Measurements from ENCODE around the gene ANKRD11. TPM values are rescaled to one million over a fixed set of nuclear protein-coding genes. Genes with fewer than 3 reads are reported as not detected.

The ANKRD11 gene
- polyA plus RNA-seq, 1 donor from 2014 or later = 32.5 TPM

DNA sequence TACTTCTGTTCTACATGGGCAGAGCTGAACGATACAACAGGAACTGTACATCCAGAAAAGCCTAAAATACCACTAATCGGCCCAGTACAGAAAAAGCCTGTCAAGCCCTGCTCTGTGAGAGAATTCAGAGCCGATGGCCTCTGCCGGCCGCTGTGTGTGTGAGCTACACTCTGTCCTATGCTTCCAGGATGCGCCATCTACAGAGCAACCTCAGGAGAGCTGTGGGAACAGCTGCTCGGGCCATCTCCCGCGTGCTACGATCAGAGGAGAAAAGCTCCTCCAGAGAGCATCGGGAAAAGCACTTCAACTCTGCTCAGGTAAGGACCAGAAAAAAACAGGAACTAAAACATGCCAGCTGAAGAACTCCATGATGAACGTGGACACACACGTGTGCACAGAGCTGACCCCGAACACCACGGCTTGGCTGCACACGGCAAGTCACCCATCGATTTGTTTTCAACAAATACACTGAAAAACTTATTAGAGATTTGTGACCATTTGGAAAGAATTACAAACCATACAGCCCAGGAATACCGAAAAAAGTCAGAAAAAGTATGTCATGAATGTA lies 115.9 kb downstream of the ANKRD11 start (continued):
- TF ChIP-seq, protein P1, sequence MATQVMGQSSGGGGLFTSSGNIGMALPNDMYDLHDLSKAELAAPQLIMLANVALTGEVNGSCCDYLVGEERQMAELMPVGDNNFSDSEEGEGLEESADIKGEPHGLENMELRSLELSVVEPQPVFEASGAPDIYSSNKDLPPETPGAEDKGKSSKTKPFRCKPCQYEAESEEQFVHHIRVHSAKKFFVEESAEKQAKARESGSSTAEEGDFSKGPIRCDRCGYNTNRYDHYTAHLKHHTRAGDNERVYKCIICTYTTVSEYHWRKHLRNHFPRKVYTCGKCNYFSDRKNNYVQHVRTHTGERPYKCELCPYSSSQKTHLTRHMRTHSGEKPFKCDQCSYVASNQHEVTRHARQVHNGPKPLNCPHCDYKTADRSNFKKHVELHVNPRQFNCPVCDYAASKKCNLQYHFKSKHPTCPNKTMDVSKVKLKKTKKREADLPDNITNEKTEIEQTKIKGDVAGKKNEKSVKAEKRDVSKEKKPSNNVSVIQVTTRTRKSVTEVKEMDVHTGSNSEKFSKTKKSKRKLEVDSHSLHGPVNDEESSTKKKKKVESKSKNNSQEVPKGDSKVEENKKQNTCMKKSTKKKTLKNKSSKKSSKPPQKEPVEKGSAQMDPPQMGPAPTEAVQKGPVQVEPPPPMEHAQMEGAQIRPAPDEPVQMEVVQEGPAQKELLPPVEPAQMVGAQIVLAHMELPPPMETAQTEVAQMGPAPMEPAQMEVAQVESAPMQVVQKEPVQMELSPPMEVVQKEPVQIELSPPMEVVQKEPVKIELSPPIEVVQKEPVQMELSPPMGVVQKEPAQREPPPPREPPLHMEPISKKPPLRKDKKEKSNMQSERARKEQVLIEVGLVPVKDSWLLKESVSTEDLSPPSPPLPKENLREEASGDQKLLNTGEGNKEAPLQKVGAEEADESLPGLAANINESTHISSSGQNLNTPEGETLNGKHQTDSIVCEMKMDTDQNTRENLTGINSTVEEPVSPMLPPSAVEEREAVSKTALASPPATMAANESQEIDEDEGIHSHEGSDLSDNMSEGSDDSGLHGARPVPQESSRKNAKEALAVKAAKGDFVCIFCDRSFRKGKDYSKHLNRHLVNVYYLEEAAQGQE (IDR thresholded peaks at IDR 0.05; ENCODE audit: borderline replicate concordance) = no peak
- no peak for TF ChIP-seq POLR2AphosphoS5 (IDR thresholded peaks at IDR 0.05)

DNA sequence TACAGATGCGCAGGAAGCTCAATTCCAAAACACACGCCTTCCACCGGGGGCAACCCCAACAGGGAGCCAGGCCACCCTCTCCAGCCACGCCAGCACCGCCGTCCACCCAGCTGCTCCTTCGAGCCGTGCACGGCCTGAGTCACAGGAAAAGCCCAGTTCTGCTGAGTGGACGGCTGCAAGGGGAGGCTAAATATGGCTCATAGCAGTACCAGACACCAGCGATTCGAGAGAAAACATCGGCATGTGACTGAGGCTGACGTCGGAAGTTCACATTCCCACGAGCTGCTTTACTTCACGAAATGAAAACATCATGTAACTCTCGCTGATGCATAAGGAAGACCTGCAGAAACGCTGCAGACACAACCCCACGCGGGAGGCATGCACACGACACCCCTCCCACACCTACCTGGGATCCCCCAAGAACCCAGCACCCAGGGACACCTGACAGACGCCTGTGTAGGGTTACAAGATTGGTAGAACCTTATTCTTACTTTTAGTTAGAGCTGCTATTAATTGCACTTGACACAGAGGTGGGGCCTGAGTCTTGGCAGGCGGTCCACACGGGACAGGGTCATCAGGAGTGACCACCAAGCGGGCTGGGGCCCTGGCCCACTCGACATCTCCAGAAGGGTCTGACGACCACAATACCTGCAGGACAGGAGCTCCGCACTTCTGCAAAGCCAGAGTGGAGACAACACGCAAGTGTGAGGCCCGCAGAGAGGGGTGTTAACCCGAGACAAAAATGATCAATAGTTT lies 116.8 kb downstream of the ANKRD11 start:
- Histone ChIP-seq H2AFZ (ENCODE audit: low read depth, low read length) (no peak overlapping the region), H3K36me3 (ENCODE audit: insufficient read depth, low read length) (no peaks in the 10 kb centered on the region), H3K4me3 (ENCODE audit: low read length) (no peak overlapping the region), H4K20me1 (ENCODE audit: insufficient read depth) (no peaks in the 10 kb centered on the region), H3K27ac (ENCODE audit: low read length) (no peak overlapping the region), H3K79me2 (replicated peaks; ENCODE audit: insufficient read depth, low read length) (peaks cover 89% of the 10 kb centered on the region), H3K4me2 (ENCODE audit: low read length) (no peak overlapping the region), H3K9me3 (ENCODE audit: low read length) (no peaks in the 10 kb centered on the region), H3K27me3 (ENCODE audit: insufficient read depth, low read depth, low read length) (no peaks in the 10 kb centered on the region), H3K9me2 (ENCODE audit: insufficient read depth, low read length) (no peaks in the 10 kb centered on the region), H3F3A (ENCODE audit: insufficient read depth, low read length, poor library complexity, severe bottlenecking) (no peaks in the 10 kb centered on the region), H3K9ac (ENCODE audit: low read length) (no peak overlapping the region)
- no peak for TF ChIP-seq EP300 (conservative IDR thresholded peaks at IDR 0.05; ENCODE audit: poor library complexity, severe bottlenecking)
- TF ChIP-seq RAD21 (conservative IDR thresholded peaks at IDR 0.05) = no peak
- no peak for TF ChIP-seq EZH2 (IDR thresholded peaks at IDR 0.05; ENCODE audit: borderline replicate concordance, insufficient read depth, low read length, poor library complexity, severe bottlenecking)
- TF ChIP-seq, protein P2, sequence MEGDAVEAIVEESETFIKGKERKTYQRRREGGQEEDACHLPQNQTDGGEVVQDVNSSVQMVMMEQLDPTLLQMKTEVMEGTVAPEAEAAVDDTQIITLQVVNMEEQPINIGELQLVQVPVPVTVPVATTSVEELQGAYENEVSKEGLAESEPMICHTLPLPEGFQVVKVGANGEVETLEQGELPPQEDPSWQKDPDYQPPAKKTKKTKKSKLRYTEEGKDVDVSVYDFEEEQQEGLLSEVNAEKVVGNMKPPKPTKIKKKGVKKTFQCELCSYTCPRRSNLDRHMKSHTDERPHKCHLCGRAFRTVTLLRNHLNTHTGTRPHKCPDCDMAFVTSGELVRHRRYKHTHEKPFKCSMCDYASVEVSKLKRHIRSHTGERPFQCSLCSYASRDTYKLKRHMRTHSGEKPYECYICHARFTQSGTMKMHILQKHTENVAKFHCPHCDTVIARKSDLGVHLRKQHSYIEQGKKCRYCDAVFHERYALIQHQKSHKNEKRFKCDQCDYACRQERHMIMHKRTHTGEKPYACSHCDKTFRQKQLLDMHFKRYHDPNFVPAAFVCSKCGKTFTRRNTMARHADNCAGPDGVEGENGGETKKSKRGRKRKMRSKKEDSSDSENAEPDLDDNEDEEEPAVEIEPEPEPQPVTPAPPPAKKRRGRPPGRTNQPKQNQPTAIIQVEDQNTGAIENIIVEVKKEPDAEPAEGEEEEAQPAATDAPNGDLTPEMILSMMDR (IDR thresholded peaks at IDR 0.05; ENCODE audit: poor library complexity, severe bottlenecking) = no peak
- TF ChIP-seq POLR2AphosphoS5 (IDR thresholded peaks at IDR 0.05) = no peak
- TF ChIP-seq MXI1 (conservative IDR thresholded peaks at IDR 0.05; ENCODE audit: poor library complexity, severe bottlenecking) = no peak
- TF ChIP-seq TAF1 (IDR thresholded peaks at IDR 0.05; ENCODE audit: low read depth) = no peak
- TF ChIP-seq, protein P1 (IDR thresholded peaks at IDR 0.05; ENCODE audit: borderline replicate concordance) = no peak
